PC-3 (cell line): Measurements from ENCODE around the gene MELTF. TPM values are rescaled to one million over a fixed set of nuclear protein-coding genes. Genes with fewer than 3 reads are reported as not detected.

Experiments used
- ATAC-seq: fragments of 200-7000 bp; cut with Tn5 transposase; 2 replicates; pipeline ENCODE4 v1.9.1; 2020; ENCODE audit warnings: mild to moderate bottlenecking, moderate library complexity
- BruUV-seq: library from RNA; stranded (reverse); fragments of 400-500 nt; replicated peaks from 2 replicates; lab custom pipeline; 2021; lab: Mats Ljungman, UMichigan
- CTCF ChIA-PET: fragments of 300-600 bp; sonication (Branson Sonifier 250); formaldehyde crosslinking; loops from one replicate; lab custom pipeline; 2022; ENCODE audit warnings: antibody characterized with exemption; lab: Charles Lee
- POLR2A ChIA-PET: fragments of 300-600 bp; sonication (Branson Sonifier 250); formaldehyde crosslinking; loops from one replicate; lab custom pipeline; 2022; ENCODE audit warnings: antibody characterized with exemption; ENCODE audit not compliant: unreplicated experiment; lab: Charles Lee
- DNase-seq: peaks from one replicate; pipeline ENCODE4 v3.0.0-alpha.2; 2015
- H2AFZ ChIP-seq: fragments of 300-600 bp; sonication (generic); 2 replicates; pipeline ENCODE4 v1.6.0; 2016; ENCODE audit warnings: antibody characterized with exemption, low read length
- H3F3A ChIP-seq: fragments of 300-600 bp; sonication (generic); one replicate; pipeline ENCODE4 v1.6.0; 2017; ENCODE audit warnings: antibody characterized with exemption, low read length, control low read depth, mild to moderate bottlenecking; ENCODE audit not compliant: unreplicated experiment
- H3K27ac ChIP-seq: fragments of 300-600 bp; sonication (generic); 2 replicates; pipeline ENCODE4 v1.5.1; 2016; ENCODE audit warnings: mild to moderate bottlenecking, low read length
- H3K27me3 ChIP-seq: fragments of 300-600 bp; sonication (generic); 2 replicates; pipeline ENCODE4 v1.6.1; 2016; ENCODE audit warnings: low read length, mixed read lengths
- H3K36me3 ChIP-seq: fragments of 300-600 bp; sonication (generic); 2 replicates; pipeline ENCODE4 v1.6.1; 2016; ENCODE audit warnings: low read depth, mixed run types, low read length, mixed read lengths
- H3K4me1 ChIP-seq: fragments of 300-600 bp; sonication (generic); 2 replicates; pipeline ENCODE4 v1.5.1; 2016; ENCODE audit warnings: low read length; ENCODE audit not compliant: insufficient read depth
- H3K4me2 ChIP-seq: fragments of 300-600 bp; sonication (generic); 2 replicates; pipeline ENCODE4 v1.6.0; 2016; ENCODE audit warnings: low read length
- H3K4me3 ChIP-seq: fragments of 300-600 bp; sonication (generic); 2 replicates; pipeline ENCODE4 v1.5.1; 2016; ENCODE audit warnings: mild to moderate bottlenecking, low read length, mixed read lengths
- H3K79me2 ChIP-seq: fragments of 300-600 bp; sonication (generic); 2 replicates; pipeline ENCODE4 v1.6.1; 2017; ENCODE audit warnings: low read length, mixed read lengths
- H3K9ac ChIP-seq: fragments of 300-600 bp; sonication (generic); 2 replicates; pipeline ENCODE4 v1.6.0; 2016; ENCODE audit warnings: mild to moderate bottlenecking, low read length
- H3K9me2 ChIP-seq: fragments of 300-600 bp; sonication (generic); replicated peaks from 2 replicates; pipeline ENCODE4 v1.6.1; 2016; ENCODE audit warnings: mixed run types, low read length, mixed read lengths
- H3K9me3 ChIP-seq: fragments of 300-600 bp; sonication (generic); 2 replicates; pipeline ENCODE4 v1.6.1; 2016; ENCODE audit warnings: low read length, mixed read lengths
- H4K20me1 ChIP-seq: fragments of 300-600 bp; sonication (generic); 2 replicates; pipeline ENCODE4 v1.6.1; 2016; ENCODE audit warnings: low read length, mixed read lengths
- EZH2 ChIP-seq: fragments of 300-600 bp; sonication (generic); IDR thresholded peaks from one replicate; pipeline ENCODE4 v1.6.1; 2017; ENCODE audit warnings: antibody characterized with exemption, mild to moderate bottlenecking, low read length; ENCODE audit not compliant: unreplicated experiment
- EZH2phosphoT487 ChIP-seq: fragments of 300-600 bp; sonication (generic); IDR thresholded peaks from 2 replicates; pipeline ENCODE4 v1.6.1; 2018; ENCODE audit warnings: mild to moderate bottlenecking, antibody characterized with exemption, low read length, borderline replicate concordance
- intact Hi-C: fragments of 100-400 bp; cut with micrococcal nuclease; formaldehyde crosslinking; loops from 2 replicates; pipeline ENCODE4 v1.9.0; 2023
- total RNA-seq: library from RNA; depleted of rRNA; stranded (reverse); fragments of >200 nt; gene quantifications from 2 replicates; pipeline ENCODE4 v1.2.3, GENCODE V29; 2014
- TF ChIP-seq, protein P1 (sequence below): fragments of 300-600 bp; sonication (generic); conservative IDR thresholded peaks from 2 replicates; pipeline ENCODE4 v1.5.1; 2017; ENCODE audit warnings: antibody characterized with exemption, low read depth, mild to moderate bottlenecking, low read length

MELTF gene
- total RNA-seq, 1 experiment from 2014 or later, result 40.6 TPM

- ChIA-PET CTCF (no interaction called here), POLR2A (no interaction called here)
- DNase-seq (no peak), ATAC-seq (no peak)
- Histone ChIP-seq H3K4me3 (no peak overlapping the region), H3F3A (no peaks in the 10 kb centered on the region), H3K4me1 (peaks cover 12% of the 10 kb centered on the region), H3K36me3 (no peaks in the 10 kb centered on the region), H3K27ac (no peak overlapping the region), H3K27me3 (no peaks in the 10 kb centered on the region), H3K9ac (no peak overlapping the region), H3K79me2 (peaks cover 5% of the 10 kb centered on the region), H3K9me3 (no peaks in the 10 kb centered on the region), H4K20me1 (no peaks in the 10 kb centered on the region), H2AFZ (no peak overlapping the region), H3K9me2 (no peaks in the 10 kb centered on the region), H3K4me2 (no peak overlapping the region)
- no TSS peak for BruUV-seq
- intact Hi-C loops, result no loop called here
- TF ChIP-seq EZH2phosphoT487 (no peak), EZH2 (no peak)
- TF ChIP-seq, protein P1, sequence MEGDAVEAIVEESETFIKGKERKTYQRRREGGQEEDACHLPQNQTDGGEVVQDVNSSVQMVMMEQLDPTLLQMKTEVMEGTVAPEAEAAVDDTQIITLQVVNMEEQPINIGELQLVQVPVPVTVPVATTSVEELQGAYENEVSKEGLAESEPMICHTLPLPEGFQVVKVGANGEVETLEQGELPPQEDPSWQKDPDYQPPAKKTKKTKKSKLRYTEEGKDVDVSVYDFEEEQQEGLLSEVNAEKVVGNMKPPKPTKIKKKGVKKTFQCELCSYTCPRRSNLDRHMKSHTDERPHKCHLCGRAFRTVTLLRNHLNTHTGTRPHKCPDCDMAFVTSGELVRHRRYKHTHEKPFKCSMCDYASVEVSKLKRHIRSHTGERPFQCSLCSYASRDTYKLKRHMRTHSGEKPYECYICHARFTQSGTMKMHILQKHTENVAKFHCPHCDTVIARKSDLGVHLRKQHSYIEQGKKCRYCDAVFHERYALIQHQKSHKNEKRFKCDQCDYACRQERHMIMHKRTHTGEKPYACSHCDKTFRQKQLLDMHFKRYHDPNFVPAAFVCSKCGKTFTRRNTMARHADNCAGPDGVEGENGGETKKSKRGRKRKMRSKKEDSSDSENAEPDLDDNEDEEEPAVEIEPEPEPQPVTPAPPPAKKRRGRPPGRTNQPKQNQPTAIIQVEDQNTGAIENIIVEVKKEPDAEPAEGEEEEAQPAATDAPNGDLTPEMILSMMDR, result no peak
Observed at GRCh38 chr3:197006860-197007259, 22.8 kb downstream of the MELTF start.

DNA sequence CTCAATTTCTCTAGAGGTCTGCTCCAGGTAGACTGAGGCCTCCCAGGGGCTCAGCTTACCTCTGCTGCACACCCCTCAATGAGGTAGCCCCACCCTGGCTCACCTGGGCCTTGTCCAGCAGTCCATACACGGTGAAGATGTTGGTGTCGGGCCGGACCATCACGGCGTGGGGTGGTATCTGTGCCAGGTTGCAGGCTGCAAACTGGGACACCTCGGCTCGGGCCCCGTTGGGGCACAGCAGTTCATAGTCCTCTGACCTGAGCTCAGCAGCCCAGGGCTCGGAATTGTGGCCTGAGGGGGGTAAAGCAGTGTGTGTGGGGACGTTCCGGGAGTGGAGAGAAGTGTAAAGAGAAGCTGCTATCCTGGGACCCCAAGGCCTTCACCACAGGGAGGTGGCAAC, 23.2 kb downstream of the MELTF start:
- Histone ChIP-seq H3K4me2 (no peak overlapping the region), H3K4me3 (no peak overlapping the region), H3K4me1 (peaks cover 12% of the 10 kb centered on the region), H3K9ac (no peak overlapping the region), H4K20me1 (no peaks in the 10 kb centered on the region), H3F3A (no peaks in the 10 kb centered on the region), H3K9me2 (no peaks in the 10 kb centered on the region), H3K27ac (no peak overlapping the region), H3K27me3 (no peaks in the 10 kb centered on the region), H3K79me2 (peaks cover 5% of the 10 kb centered on the region), H2AFZ (no peak overlapping the region), H3K36me3 (no peaks in the 10 kb centered on the region), H3K9me3 (no peaks in the 10 kb centered on the region)
- POLR2A ChIA-PET, result no interaction called here
- CTCF ChIA-PET, result no interaction called here
- BruUV-seq, result no TSS peak
- no peak for ATAC-seq
- intact Hi-C loops, result no loop called here
- DNase-seq, result no peak
- TF ChIP-seq, protein P1, result no peak
- TF ChIP-seq EZH2, result no peak
- no peak for TF ChIP-seq EZH2phosphoT487
